GM18499 (cell line): Measurements from ENCODE around the gene SLC35F4.

Source experiments
- ATAC-seq: cut with Tn5 transposase; IDR thresholded peaks from one replicate; pipeline ENCODE4 v1.9.1; 2021; ENCODE audit warnings: moderate number of reproducible peaks; ENCODE audit not compliant: insufficient read depth, unreplicated experiment

Gene SLC35F4

DNA sequence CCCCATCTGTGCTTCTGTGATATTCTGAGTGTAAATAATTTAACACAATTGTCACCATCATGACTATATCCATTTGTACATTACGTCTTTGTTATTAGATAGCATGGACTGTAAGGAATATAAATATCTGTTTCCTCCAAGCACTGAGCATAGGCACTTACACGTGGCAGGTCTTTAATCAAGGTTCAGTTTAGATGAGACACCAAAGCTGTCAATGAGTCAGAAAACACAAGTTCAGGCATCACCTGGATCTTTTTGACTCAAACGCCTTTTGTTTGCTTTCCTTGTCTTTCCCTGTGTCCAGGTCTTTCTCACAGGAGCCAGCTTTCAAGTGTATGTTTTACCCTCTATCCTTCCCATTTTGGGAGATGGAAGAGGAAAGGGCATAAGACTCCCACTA, 209.0 kb downstream of the SLC35F4 start:
- no peak for ATAC-seq

DNA sequence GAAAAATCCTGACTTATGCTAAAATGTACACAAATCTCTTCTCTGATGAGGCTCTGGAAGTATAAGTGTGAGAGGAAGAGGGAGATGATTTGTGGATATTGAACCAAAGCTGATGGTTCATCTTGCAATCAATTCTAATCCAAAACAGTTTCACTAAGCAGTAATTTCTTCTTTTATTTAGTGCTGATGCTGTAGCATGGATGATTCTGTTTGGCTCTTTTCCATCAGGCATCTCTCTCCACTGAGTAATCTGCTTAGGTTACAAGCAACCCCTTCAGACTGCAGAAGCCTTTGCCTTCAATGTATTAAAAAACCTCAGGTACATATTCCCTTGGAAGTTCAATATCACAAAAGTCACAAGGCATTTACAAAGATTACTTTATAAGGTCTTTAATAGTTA, 213.1 kb downstream of the SLC35F4 start:
- ATAC-seq = no peak

DNA sequence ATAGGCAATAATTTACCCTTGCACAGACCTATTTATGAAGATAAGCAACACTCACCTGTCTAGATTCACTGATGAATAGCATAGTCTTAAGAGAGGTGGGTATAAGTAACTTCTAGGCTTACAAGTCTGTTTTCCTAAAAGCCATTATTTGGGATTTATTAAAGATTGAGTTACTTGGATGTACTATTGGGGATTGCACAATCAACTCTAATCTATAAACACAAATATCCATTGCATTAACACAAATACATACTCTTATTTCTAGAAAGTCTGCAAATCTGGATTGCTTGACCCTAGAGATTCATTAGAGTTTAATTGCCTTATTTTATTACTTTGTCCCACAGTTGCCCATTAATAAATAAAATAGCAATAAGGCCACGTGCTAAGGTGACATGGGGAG, 224.1 kb downstream of the SLC35F4 start:
- ATAC-seq = no peak

DNA sequence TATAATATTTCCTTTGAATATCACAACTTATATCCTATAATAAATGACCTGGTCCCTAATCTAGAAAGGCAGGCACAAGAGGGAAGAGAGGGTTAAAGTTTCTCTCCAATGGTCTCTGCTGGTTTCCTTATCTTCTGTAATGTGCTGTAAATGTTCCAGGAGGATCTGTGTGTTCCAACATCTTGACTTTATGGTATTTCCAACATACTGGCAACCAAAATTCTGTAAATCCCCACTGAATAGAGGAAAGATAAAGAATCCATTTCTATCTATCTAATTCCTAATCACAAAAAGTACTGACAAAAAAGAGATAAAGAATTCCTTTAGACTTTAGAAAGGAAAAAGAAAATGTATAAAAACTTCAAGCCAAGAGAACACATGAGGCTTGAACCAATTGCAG, 225.9 kb downstream of the SLC35F4 start:
- no peak for ATAC-seq

DNA sequence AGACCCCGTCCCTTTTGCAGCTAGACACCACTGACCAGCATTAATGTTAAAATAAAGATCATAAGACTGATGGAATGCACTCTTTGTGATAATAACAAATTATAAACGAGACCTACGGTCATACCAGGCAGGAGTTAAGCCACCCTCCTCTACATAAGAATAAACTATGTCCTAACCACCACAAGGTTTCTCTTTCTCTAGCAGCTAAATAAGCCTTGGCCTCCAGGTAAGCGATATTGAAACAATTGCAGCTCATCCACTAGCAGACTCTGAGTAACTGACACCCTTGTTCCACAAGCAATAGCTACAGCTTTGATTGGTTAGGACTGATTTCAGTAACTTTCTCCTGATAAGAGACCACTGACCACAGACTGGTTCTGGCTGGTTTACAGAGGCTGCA, 228.0 kb downstream of the SLC35F4 start:
- ATAC-seq = no peak

DNA sequence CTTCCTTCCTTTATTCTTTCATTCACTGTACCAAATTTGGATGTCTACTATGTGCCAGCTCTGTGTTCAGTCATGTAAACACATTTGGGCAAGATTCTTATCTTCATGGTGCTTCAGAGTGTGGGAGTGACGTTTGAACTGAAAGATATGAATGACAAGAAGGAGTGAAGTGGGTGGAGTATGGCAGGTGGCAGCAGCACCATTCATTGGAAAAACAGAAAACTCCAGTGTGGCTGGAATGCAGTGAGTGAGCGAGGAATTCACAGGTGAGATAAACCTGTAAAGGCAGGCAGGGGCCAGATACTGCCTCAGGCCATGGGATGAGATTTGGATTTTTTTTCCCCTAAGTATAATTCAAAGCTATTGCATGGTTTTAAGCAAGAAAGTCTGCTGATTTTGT, 231.6 kb downstream of the SLC35F4 start:
- ATAC-seq = no peak

DNA sequence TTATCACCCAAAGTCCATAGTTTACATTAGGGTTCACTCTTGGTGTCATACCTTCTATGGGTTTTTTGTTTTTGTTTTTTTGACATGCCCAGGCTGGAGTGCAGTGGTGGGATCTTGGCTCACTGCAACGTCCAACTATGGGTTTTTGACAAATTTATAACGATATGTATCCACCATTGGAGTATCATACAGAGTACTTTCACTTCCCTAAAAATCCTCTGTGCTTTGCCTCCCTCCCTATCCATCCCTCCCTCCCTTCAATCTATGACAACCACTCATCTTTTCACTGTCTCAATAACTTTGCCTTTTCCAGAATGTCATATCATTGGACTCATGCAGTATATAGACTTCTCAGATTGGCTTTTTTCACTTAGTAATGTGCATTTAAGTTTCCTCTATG, 233.2 kb downstream of the SLC35F4 start:
- ATAC-seq = no peak

DNA sequence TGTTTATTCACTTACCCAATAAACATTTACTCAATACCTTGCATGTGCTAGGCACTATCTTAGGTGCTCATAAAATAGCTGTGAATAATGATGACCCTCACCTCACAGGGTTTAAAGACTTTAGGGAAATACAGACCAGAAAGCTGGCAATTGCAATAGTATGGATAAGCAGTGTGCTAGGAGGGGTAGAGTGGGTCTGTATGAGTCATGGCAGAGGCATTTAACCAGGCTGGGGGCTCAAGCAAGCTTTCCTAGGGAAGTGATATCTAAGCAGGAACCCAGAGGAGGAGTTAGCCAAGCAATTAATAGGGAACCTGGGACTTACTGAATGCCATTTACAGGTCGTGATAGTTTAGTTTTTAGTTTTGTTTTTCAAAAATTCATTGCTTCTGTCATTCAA, 248.4 kb downstream of the SLC35F4 start:
- no peak for ATAC-seq

DNA sequence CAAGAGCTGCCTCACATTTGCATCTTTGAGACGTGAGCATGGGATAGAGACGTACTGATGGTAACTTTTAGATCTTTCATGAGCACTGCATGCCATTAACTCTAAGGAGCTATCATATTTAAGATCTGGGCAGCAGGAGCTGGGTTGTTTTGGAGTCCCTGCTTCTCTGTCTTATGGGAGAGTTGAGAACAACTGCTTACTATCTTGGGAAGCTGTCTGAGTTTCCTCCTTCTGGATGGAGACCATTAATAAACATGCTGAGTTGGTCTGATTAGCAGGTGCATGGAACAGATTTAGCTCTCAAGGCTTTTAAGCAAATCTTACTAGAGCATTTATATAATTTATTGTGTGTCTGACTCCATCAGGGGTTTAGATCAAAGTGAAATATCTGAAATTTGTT, 252.9 kb downstream of the SLC35F4 start:
- ATAC-seq = no peak

DNA sequence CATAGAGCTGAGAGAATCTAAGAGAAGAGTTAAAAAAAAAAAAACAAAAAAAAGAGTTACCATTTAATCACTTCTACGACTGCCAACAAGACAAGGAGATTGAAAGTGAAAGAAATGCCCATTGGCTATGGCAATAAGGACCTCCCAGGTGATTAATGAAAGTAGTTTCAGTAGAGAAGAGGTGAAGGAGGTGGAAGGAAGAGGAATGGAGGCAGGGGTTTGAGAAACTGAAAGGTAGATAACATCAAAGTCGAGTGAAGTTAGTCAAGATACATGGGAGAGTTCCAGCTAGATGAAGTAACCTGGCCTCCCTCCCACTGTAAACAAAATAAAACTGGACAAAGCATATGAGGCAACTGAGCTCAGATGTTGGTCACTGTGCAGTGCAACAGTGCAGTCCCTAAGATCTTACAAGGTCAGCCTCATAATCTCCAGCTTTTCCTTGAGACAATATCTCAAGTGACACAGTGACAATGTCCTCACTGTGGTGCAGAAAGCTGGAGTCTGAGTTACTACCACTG, 254.3 kb downstream of the SLC35F4 start:
- no peak for ATAC-seq

DNA sequence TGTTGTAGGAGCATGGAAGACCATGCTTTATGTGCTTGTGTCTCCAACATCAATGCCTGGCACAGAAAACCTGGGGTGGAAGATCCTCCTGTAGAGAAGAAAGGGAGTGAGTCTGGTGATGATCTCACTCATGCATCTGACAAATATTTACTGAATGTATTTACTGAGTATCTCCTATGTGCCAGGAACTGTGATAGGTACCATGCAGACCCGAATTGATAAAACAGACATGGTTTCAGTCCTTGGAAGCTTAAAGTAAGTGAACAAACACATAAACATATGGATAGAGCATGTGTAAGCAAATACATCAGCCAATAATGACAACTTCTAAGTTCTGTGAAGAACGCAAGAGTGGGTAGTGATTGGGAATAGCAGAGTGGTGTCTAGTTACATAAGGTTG, 255.3 kb downstream of the SLC35F4 start:
- ATAC-seq = no peak

DNA sequence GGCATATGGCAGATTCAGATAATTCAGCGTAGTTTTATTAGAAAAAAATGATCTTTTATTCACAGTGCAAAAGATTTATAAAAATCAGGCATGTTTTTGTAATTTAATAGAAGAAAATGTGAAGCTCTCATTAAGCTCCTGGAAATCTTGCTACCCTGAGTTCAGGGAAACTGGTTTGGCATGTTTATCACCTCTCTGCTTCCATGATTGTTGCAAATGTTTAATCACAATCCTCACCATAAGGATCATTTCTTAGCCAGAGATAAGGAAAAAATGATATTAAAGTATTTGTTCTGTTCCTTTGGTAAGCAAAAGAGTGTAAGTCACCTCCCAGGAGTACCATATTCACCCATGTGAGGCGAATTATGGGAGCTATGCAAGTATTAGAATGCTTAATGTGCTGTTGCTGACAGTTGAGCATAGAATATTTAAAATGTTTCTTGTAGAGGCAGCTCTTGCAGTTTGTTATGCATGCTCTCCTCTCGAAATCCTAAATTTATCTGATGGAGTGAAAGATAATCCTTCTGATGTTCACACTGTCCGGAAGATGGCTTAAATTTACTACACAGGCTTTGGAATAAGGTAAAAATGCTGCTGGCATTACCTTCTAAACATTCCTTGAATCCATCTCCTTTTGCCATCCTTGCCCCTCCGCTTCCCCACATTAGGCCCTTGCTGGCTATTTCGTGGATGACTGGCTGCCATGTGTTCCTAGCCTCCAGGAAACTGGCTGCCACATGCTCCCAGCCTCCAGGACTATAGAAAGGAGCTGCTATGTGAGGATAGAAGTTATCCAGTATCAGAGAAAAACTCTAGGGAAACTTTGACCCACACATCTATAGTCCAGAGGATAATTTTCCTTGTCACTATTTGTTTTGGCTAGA, 256.5 kb downstream of the SLC35F4 start:
- no peak for ATAC-seq

DNA sequence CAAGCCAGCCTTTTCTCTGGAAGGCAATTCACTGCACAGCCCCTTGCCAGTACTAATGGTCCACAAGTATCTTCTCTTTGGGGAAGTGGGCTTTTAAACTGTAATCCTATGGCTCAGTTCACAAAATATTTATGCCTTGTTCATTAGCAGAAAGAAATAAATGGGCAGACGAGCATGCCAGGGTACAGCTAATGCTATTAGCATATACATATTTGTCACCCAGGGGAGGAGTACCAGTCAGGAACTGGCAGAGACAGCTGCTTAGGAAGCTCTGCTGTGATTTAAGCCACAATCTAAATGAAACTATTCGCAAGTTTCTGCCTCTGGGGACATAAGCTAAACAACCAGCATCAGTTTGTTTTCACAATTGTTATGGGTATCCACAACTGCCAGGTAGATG, 258.8 kb downstream of the SLC35F4 start:
- ATAC-seq = no peak

DNA sequence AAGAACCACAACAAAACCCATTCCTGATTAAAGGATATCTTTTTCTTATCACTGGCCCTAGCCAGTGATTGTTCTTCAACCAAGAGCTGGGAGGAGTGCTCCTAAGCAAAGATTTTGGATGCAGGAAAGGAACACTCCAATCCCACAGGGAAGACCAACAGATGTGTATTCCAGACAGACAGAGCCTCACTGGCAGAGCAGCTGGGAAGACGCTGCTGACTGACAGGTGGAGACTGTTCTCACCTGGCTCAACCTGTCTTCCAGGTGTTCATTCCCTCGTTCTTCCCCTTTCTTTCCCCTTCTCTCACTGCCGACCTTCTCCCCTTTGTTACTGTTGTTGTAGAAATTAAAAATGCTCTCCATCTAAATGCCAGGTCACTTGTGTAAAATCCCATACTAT, 282.5 kb downstream of the SLC35F4 start:
- no peak for ATAC-seq

DNA sequence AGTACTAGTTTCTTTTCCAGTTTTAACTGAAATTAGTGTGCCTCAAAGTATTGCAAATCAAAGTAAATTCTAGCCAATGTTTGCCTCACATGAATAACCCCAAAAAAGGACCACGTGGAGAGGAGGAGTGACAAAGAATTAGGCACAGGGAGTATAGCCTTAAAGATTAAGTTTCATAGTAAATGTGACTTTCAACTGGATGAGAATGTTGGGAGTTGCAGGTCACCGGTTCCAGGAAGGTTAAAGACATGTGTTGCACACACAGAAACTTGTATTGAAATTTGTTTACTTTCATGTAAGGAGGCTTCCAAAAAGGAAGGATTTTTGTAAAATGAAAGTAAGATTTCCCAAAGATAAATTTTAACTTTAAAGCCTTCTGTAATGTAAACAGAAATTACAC, 283.1 kb downstream of the SLC35F4 start:
- no peak for ATAC-seq

DNA sequence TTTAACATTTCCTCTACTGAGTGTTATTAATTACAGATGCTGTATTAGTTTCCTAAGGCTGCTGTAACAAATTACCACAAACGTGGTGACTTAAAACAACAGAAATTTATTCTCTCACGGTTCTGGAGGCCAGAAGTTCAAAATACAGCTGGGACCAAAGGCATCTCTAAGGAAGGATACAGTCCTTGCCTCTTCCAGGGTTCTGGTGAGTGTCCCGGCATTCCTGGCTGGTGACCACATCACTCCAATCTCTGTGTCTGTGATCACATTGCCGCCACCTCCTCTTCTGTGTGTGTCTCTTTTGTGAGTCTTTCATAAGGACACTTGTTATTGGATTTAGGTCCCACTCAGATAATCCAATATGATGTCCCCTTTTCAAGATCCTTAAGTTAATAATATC, 287.1 kb downstream of the SLC35F4 start:
- ATAC-seq = no peak

DNA sequence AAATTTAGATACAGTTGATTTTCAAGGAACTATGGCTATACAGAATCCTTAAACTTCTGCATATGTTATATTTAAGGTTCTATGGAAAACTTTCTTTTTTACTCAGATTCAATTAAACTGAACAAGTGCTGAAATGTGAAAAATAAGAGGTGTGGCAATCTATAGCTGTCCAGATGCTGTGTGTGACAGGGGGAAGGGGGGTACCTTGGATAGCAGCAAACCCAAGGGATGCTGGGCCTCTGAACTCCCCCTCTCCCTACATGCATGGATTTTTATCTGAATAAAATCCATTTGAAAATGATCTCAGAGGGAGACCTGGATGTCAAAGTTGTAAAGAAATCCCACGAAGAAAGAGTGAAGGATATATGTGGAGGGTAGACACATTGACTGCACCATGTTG, 289.4 kb downstream of the SLC35F4 start:
- ATAC-seq = no peak

DNA sequence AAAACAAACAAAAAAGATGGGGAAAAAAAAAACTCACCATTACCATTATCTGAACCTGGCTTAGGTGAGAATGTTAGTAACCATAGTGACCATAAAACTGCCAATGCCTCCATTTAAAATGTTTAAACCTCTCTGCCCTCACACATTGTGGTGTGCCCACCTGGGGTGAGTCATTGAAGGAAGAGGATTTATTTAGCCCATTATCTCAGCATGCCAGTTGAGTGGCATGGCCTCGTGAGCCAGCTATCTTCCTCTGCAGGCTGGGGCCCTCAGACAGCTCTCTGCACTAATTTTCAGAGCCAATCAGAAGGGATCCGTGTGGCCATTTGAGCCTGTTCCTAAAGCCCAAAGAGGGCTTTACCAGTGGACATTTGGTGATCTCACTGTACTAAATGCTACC, 290.4 kb downstream of the SLC35F4 start:
- ATAC-seq = no peak

DNA sequence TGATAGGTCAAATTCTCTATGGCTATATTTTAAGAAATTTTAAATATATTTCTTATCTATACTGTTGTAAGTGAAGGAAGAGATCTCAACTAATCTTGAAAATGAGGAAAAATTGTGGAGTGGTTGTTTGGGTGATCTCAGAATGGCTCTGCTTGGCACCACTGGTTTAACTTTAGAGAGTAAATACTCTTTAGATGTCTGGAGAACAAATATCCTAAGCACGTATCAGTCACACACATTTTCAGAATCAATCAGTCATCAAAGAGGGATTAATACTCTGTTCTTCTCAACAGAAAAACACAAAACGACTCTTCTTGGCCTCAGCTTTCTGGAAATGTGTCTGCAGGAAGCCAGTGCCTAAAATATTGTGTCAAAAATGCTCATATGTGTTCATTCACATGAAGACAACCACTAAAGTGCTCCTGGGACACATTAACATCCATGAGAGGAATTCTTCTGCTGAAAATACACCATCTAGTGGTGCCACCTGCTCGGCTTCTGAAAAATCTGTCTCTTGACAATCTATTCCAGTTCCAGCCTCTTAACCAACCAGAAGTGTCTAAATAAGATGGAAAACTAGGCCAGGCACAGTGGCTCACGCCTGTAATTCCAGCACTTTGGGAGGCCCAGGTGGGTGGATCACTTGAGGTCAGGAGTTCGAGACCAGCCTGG, 291.1 kb downstream of the SLC35F4 start:
- ATAC-seq = no peak

DNA sequence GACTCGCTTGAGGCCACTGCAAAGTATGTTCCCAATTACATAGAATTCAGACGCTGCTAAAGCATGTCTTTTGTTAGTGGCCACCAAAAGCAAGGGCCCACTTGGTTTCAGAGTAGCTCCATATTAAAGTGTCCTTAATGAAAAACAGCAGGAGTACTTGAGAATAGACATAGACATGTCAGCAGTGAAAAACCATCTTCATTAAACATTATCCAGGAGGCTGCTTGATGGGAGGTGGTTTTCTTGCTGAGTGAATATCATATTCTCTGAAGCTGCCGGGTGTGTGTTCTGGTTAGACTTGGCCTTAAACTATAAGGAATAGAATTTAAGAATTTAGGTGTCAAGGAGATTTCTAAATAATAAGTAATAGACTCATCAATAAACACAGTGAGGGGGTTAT, 292.7 kb downstream of the SLC35F4 start:
- no peak for ATAC-seq

DNA sequence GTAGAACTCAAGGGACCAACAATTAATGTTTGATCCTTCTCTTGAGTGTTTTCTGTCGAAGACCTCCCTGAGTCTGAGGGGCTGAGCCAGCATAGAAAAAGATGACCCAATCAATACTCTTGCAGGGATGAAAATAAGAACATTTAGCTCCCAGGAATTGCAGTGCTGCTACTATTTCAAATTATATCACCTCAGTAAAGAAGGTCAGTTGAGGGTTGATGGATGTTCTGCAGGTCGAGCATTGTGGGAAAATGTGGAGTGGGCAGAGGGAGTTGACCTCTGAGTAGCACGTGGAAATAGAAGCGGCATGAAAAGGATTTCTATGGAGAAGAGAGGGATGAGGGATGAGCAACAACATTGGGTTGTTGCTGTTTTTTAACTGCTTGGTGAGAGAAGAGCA, 297.3 kb downstream of the SLC35F4 start:
- no peak for ATAC-seq

DNA sequence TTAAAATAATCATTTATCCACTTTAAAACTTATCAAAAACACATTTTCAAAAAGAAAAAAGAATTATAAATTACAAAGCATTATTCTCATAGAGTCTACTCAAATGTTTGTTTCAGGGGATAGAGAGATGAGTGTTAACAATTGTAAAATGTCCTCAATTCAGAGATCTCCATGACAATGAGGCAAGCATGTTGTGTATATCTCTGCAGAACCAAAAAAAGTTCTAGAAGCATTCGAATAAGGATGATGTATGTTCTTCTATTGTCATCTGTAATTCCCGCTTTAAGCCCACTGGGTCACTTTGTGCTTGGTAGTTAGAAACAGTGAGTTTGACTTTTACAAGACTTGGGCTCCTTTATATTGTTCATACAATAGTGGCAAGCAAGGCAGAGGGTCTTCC, 298.7 kb downstream of the SLC35F4 start:
- no peak for ATAC-seq
